HepG2 (cell line): Measurements from ENCODE around the gene SWSAP1. TPM values are rescaled to one million over a fixed set of nuclear protein-coding genes. Genes with fewer than 3 reads are reported as not detected.

Experiments
- ARID5B ChIP-seq: IDR thresholded peaks from 2 replicates; pipeline ENCODE4 v1.4.0; 2020; ENCODE audit warnings: mild to moderate bottlenecking, missing genetic modification reagents
- EZH2 ChIP-seq: conservative IDR thresholded peaks from 2 replicates; pipeline ENCODE4 v1.6.1; 2012; ENCODE audit warnings: mild to moderate bottlenecking, low read depth, low read length, moderate library complexity
- GABPA ChIP-seq, 2 experiments: IDR thresholded peaks; 2 replicates each; pipeline ENCODE4 v1.6.1; 2011 to 2016; ENCODE audit warnings: low read depth in 2 of 2, low read length in 1 of 2, missing biosample characterization in 1 of 2, missing genetic modification characterization in 1 of 2
- HOXA7 ChIP-seq: sonication (generic); formaldehyde crosslinking; IDR thresholded peaks from 2 replicates; pipeline ENCODE4 v1.8.1; 2022; ENCODE audit warnings: mild to moderate bottlenecking, missing genetic modification reagents, moderate library complexity
- LCORL ChIP-seq, 2 experiments: fragments of 450-650 bp in 1 of 2; sonication (generic) in 1 of 2; formaldehyde crosslinking in 1 of 2; IDR thresholded peaks; 2 replicates each; pipeline versions ENCODE4 v1.5.0 to v1.6.1; 2017 to 2020; ENCODE audit warnings: antibody characterized with exemption in 1 of 2, missing genetic modification reagents in 1 of 2
- MED1 ChIP-seq: sonication (generic); formaldehyde crosslinking; IDR thresholded peaks from 2 replicates; pipeline ENCODE4 v1.4.0; 2020; ENCODE audit warnings: missing genetic modification reagents
- MTA1 ChIP-seq: sonication (generic); formaldehyde crosslinking; IDR thresholded peaks from 2 replicates; pipeline ENCODE4 v1.4.0; 2020; ENCODE audit warnings: missing genetic modification reagents, mild to moderate bottlenecking, borderline replicate concordance
- PAWR ChIP-seq: sonication (generic); formaldehyde crosslinking; IDR thresholded peaks from 2 replicates; pipeline ENCODE4 v1.4.0; 2020; ENCODE audit warnings: missing genetic modification reagents, mild to moderate bottlenecking, borderline replicate concordance
- PRPF4 ChIP-seq: fragments of 200-400 bp; formaldehyde crosslinking; IDR thresholded peaks from 2 replicates; pipeline ENCODE4 v1.6.1; 2016; ENCODE audit warnings: low read length, low read depth; ENCODE audit not compliant: poor library complexity, severe bottlenecking
- SRF ChIP-seq: IDR thresholded peaks from 2 replicates; pipeline ENCODE4 v1.6.1; 2011; ENCODE audit warnings: mild to moderate bottlenecking, low read depth, low read length, moderate library complexity
- ZBTB43 ChIP-seq: sonication (generic); formaldehyde crosslinking; conservative IDR thresholded peaks from 2 replicates; pipeline ENCODE4 v1.4.0; 2020; ENCODE audit warnings: missing genetic modification reagents
- ZIK1 ChIP-seq: sonication (generic); formaldehyde crosslinking; IDR thresholded peaks from 2 replicates; pipeline ENCODE4 v1.5.0; 2020; ENCODE audit warnings: mild to moderate bottlenecking, low read depth, missing genetic modification reagents, borderline replicate concordance
- ZNF589 ChIP-seq: sonication (generic); formaldehyde crosslinking; conservative IDR thresholded peaks from 2 replicates; pipeline ENCODE4 v1.8.0; 2022; ENCODE audit warnings: mild to moderate bottlenecking, moderate library complexity, missing genetic modification reagents
- ZNF607 ChIP-seq: sonication (generic); formaldehyde crosslinking; IDR thresholded peaks from 2 replicates; pipeline ENCODE4 v1.5.1; 2020; ENCODE audit warnings: missing genetic modification reagents, mild to moderate bottlenecking, borderline replicate concordance
- ZNF646 ChIP-seq: sonication (generic); formaldehyde crosslinking; IDR thresholded peaks from 2 replicates; pipeline ENCODE4 v1.9.0; 2021; ENCODE audit warnings: mild to moderate bottlenecking, missing genetic modification reagents
- ZNF761 ChIP-seq: sonication (generic); formaldehyde crosslinking; conservative IDR thresholded peaks from 2 replicates; pipeline ENCODE4 v1.4.0; 2020; ENCODE audit warnings: mild to moderate bottlenecking, missing genetic modification reagents
- polyA plus RNA-seq, 8 experiments: library from polyadenylated mRNA; depleted of rRNA in 3 of 8; stranded (reverse) in 7 of 8; unstranded in 1 of 8; fragments of >200 nt; fragmentation: Illumina TruSeq in 4 of 8; extraction: Trizol in 4 of 8; gene quantifications; 2 replicates each; pipeline versions ENCODE4 v1.2.1 to v1.2.3, GENCODE V29; 2011 to 2016; ENCODE audit warnings: low read depth in 4 of 8, missing spikeins in 1 of 8, mixed read lengths in 1 of 8; ENCODE audit not compliant: insufficient read depth in 1 of 8
- total RNA-seq, 5 experiments: library from RNA; depleted of rRNA; stranded (reverse); fragments of >200 nt; fragmentation: Illumina TruSeq; extraction: Trizol; gene quantifications; 2 replicates each; pipeline ENCODE4 v1.2.3, GENCODE V29; 2016; ENCODE audit warnings: low read depth in 1 of 5

The SWSAP1 gene
- total and polyA plus RNA-seq, 2 of the 13 experiments (the other 11 are each of a cell fraction or from before 2014, with no cell fraction given) = 2.7 to 3.3 TPM

- TF ChIP-seq ARID5B = no peak
- peak; percentile 27 for TF ChIP-seq GABPA (IDR thresholded peaks at IDR 0.05; ENCODE audit: low read depth, low read length)
- TF ChIP-seq GABPA (CRISPR knock-in tag; IDR thresholded peaks at IDR 0.05; ENCODE audit: low read depth) = peak; percentile 51; the same call in 1 of the 2 replicates
- no peak for TF ChIP-seq PRPF4
- no peak for TF ChIP-seq HOXA7
- TF ChIP-seq SRF = no peak
- TF ChIP-seq LCORL (IDR thresholded peaks at IDR 0.05) = no peak
- TF ChIP-seq LCORL (CRISPR knock-in tag; IDR thresholded peaks at IDR 0.05) = peak; percentile 66; the same call in 1 of the 2 replicates
- TF ChIP-seq ZBTB43 (CRISPR knock-in tag) = no peak
- no peak for TF ChIP-seq ZNF646 (CRISPR knock-in tag)
- TF ChIP-seq ZNF589 = no peak
- TF ChIP-seq MED1 (CRISPR knock-in tag) = no peak
- no peak for TF ChIP-seq PAWR (CRISPR knock-in tag)
- TF ChIP-seq ZNF761 (CRISPR knock-in tag) = no peak
- no peak; the same call in 1 of the 2 replicates for TF ChIP-seq MTA1 (CRISPR knock-in tag)
- no peak for TF ChIP-seq EZH2
- TF ChIP-seq ZIK1 (CRISPR knock-in tag) = no peak
- TF ChIP-seq ZNF607 = no peak
These were observed 44.4 kb downstream of the SWSAP1 start, which contains the start of gene RGL3 (continued) for GRCh38 chr19:11418549-11419506.
